HG02852 (cell line): ENCODE data around the gene PFKFB3.

Experiments used
- ATAC-seq: cut with Tn5 transposase; IDR thresholded peaks from one replicate; pipeline ENCODE4 v1.9.1; 2021; ENCODE audit warnings: mild to moderate bottlenecking, moderate library complexity; ENCODE audit not compliant: unreplicated experiment

The PFKFB3 gene

GRCh38 chr10:6299743-6300105 lies 97.0 kb downstream of the PFKFB3 start:
- ATAC-seq = no peak

DNA sequence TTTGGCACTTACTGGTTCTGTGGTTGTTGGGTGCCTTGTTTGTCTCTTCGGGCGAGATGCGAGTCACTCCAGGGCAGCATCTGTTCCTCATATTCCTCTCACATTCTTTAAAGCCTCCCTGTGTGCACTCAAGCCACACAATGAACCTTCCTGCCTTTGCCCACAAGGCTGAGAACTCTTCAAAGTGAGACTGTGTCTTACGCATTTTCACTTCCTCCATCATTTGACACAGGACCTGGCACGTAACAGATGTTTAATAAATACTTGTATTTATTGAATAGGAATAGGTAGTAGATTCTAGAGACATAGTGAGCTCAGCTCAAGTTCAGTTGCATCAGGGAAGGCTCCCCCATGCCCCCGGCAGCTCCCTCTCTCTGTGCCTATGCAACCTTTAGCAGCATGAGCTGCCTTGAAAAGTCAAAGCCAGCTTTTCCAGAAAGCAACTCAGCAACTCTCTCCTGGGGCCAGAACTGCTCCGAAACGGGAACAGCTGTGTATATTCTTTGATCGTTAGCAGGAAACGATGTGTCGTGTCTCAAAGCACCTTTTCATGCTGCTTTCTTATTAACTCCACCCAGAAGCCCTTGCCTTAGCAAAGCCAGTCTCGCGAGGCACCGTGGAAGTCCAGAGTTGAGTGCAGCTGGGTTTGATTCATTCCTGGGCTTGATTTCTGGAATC lies 97.5 kb downstream of the PFKFB3 start:
- peak; percentile 83 for ATAC-seq

DNA sequence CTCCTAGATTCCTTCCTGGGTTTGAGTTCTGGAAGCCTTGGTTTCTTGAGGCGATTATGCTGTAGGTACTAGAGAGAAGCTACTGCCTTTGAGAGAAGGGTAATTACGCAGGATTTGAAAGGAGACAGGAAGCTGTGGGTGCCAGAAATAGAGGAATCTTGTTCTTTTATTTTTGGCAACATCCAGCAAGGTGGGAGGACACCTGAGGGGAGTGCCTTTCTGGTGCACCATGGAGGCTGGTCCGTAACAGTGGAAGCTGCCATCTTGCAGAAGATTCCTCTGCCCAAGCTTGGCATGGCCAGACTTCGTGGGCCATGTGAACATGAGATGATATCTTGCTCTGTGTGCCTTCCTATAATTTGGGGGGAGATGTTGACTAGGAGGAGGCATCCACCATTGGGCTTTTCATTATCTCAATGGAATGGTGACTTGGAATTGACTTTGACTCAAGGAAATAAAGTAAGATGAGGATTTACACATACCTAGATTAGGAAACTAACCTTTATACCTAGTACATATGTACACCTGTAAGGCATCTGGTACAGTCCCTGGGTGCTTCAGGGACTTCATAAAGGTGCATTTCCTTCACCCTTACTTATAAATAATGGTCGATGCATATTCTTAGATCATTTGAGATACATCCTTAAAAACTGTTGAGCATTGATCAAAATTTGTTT lies 98.2 kb downstream of the PFKFB3 start:
- no peak for ATAC-seq

DNA sequence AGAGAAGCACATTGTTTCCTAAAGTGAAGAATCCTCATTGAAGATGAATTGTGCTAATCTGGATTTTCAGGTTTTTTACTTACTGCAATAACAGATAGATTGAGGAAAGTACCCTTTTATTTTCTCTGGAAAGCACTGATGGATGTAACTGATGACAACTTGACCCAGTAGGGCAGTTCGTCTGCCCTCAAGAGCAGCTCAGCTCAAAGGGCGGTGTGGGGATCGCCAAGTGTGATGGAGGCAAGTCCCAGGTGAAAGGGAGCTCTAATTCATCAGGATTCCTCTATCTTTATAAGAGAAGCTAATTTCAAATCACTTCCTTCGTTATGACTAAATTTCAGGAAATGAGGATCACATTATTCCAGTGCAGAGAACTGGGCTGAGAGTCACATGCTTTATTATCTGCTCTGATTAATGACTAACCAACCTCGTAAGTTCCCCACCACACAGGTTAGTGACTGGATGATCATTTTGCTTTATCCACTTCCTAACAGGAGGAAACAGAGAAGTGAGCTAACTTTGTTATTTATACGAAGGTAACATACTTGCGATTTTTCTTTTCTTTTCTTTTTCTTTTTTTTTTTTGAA lies 98.8 kb downstream of the PFKFB3 start:
- ATAC-seq = no peak
